Measurements from ENCODE around the gene CA6. TPM values are rescaled to one million over a fixed set of nuclear protein-coding genes. Genes with fewer than 3 reads are reported as not detected.
"Not testable (repeated sequence)": the region's sequence is repeated elsewhere in the genome, so short reads cannot be mapped to it uniquely, and the experiment has no call there.

CA6 gene
- total RNA-seq, 1 donor from 2014 or later, result 0.19 TPM

- intact Hi-C loops (cut with DNase I), result loop anchor here (2.0 kb wide), 1 partner anchor 24 kb away; no protein-coding TSS in a partner anchor
- ATAC-seq (no peak), DNase-seq (ENCODE audit: missing footprints) (no peak)
Measured at GRCh38 chr1:8962812-8963530, 17.3 kb downstream of the CA6 start.

DNA sequence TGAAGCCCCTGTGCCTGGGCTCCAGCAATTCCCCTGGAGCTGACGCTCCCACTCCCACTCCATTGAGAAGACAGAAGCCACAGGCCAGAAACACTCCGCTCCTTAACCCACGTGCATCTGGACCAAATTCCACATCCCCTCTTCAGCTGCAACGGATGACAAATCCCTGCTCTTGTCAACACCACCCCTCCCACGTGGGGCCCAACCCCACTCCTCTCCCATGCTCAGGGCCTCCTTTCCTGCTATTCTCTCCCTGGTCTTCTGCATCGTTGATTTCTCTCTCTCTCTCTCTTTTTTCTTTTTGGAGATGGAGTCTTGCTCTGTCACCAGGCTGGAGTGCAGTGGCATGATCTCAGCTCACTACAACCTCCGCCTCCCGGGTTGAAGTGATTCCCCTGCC is 18.3 kb downstream of the CA6 start:
- ATAC-seq, result no peak

DNA sequence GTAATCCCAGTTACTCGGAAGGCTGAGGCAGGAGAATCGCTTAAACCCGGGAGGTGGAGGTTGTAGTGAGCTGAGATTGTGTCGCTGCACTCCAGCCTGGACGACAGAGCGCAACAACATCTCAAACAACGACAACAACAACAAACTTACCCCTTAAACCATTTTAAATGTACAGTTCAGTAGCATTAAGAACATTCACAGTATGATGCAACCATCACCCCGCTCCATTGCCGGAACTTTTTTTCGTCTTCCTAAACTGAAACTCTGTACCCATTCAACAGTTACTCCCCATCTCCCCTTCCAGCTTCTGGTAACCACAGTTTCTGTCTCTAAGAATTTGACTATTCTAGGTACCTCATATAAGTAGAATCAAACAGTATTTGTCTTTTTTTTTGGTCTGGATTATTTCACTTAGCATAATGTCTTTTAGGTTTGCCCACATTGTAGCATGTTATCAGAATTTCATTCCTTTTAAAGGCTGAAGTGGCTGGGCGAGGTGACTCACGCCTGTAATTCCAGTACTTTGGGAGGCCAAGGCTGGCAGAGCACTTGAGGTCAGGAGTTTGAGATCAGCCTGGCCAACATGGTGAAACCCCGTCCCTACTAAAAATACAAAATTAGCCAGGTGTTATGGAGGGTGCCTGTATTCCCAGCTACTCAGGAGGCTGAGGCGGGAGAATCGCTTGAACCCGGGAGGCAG is 19.6 kb downstream of the CA6 start:
- no peak for ATAC-seq
- intact Hi-C loops (cut with DNase I), result no loop called here

More for the DNA sequence above, 18.3 kb downstream of the CA6 start:
- intact Hi-C loops (cut with DNase I), result loop anchor here (2.0 kb wide), 1 partner anchor 23 kb away; no protein-coding TSS in a partner anchor
- DNase-seq (ENCODE audit: missing footprints), result no peak

DNA sequence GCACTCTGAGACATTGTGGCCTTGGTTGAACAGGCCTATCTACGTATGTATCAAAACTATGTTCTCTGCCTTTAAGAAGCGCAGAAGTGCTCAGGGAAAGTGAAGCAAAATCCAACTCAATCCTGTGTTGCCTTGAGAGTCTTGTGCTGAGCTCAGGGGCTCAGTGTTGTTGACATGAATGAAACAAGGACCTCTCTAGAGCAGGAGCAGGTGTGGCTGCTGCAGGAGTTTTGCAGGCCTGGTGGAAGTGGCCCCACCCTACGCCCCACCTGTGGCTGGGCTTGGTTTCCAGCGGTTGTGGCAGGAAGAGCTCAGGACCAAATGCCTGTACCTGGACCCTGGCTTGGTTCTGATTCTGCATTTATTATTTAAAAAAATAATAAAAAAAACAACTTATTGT is 20.9 kb downstream of the CA6 start:
- no peak for ATAC-seq
- intact Hi-C loops (cut with DNase I), result no loop called here
- DNase-seq (ENCODE audit: missing footprints), result no peak

More for the DNA sequence above, 19.6 kb downstream of the CA6 start:
- no peak for DNase-seq (ENCODE audit: missing footprints)

DNA sequence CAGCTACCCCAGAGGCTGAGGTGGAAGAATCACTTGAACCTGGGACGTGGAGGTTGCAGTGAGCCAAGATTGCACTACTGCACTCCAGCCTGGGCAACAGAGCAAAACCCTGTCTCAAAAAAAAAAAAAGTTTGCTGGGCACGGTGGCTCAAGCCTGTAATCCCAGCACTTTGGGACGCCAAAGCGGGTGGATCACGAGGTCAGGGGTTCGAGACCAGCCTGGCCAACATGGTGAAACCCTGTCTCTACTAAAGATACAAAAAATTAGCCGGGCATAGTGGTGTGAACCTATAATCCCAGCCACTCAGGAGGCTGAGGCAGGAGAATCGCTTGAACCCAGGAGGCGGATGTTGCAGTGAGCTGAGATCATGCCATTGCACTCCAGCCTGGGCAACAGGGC is 23.2 kb downstream of the CA6 start:
- DNase-seq (ENCODE audit: missing footprints); ATAC-seq; intact Hi-C loops (cut with DNase I): not testable (repeated sequence)

DNA sequence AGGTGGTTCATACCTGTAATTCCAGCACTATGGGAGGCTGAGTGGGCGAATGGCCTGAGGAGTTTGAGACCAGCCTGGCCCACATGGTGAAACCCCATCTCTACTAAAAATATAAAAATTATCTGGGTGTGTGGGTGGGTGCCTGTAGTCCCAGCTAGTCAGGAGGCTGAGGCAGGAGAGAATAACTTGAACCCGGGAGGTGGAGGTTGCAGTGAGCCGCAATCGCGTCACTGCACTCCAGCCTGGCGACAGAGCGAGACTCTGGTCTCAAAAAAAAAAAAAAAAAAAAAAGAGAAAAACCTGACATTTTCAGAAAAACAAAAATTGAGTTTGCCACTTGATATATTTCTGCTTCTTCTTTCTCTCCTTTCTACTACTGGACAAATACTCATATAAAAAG is 24.3 kb downstream of the CA6 start:
- intact Hi-C loops (cut with DNase I), result no loop called here
- no peak for ATAC-seq
- no peak for DNase-seq (ENCODE audit: missing footprints)

DNA sequence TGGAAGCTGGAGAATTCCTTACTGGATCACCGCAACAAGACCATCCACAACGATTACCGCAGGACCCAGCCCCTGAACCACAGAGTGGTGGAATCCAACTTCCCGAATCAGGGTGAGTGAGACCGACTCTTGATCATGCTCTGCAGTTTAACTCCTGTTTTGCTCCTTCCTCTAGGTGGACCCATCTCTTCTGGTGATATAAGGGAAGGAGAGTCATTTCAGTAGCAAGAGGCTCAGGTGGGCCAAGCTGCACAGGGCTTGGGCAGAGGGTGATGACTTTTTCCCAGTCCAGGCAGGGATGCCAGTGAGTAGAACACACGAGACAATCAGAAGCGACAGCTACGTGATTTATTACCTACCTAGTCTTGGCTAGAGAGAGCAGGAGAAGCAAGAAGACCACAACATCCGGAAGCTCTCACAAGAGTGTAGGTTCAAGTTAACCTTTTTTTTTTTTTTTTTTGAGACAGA is 25.2 kb downstream of the CA6 start:
- no peak for ATAC-seq
- DNase-seq (ENCODE audit: missing footprints), result no peak
- intact Hi-C loops (cut with DNase I), result no loop called here

- DNase-seq (ENCODE audit: missing footprints), result no peak
- intact Hi-C loops (cut with DNase I), result no loop called here
- ATAC-seq, result no peak
Measured at GRCh38 chr1:8974551-8974950, 28.9 kb downstream of the CA6 start.

DNA sequence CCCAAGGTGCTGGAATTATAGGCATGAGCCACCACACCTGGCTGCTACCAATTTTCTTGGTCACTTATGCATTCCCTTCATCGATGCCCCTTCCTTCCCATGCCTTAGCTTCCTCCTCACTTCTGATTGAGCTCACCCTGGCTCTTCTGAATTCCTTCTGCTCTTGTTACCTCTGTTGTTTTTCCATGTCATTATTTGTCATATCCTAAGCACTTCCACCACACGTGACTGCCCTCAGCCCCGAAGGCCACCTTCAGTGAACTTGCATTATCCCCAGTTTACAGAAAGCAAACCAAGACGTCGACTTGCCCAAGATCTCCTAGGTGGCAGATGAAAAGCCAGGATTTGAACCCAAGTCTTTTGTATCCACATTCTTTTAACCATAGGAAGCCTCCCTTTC is 30.7 kb downstream of the CA6 start:
- intact Hi-C loops (cut with DNase I), result no loop called here
- ATAC-seq (no peak), DNase-seq (ENCODE audit: missing footprints) (no peak)

GRCh38 chr1:8976896-8977450 is 31.3 kb downstream of the CA6 start:
- intact Hi-C loops (cut with DNase I), result no loop called here
- no peak for DNase-seq (ENCODE audit: missing footprints)
- no peak for ATAC-seq

GRCh38 chr1:8980656-8981055 is 35.0 kb downstream of the CA6 start:
- intact Hi-C loops (cut with DNase I), result no loop called here
- no peak for DNase-seq (ENCODE audit: missing footprints)
- no peak for ATAC-seq

DNA sequence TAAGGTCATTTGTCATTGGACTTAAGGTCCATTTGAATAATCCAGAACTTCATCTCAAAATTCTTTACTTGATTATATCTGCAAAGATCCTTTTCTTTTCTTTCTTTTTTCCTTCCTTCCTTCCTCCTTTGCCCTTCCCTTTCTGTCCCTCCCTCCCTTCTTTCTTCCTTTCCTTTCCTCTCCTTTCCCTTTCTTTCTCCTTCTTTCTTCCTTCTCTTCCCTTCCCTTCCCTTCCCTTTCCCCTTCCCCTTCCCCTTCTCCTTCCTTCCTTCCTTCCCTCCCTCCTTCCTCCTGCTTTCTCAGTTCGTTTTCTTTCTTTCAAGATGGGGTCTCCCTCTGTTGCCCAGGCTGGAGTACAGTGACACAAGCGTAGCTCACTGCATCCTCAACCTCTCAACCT is 35.5 kb downstream of the CA6 start:
- ATAC-seq (no peak), DNase-seq (ENCODE audit: missing footprints) (no peak)
- intact Hi-C loops (cut with DNase I), result no loop called here

DNA sequence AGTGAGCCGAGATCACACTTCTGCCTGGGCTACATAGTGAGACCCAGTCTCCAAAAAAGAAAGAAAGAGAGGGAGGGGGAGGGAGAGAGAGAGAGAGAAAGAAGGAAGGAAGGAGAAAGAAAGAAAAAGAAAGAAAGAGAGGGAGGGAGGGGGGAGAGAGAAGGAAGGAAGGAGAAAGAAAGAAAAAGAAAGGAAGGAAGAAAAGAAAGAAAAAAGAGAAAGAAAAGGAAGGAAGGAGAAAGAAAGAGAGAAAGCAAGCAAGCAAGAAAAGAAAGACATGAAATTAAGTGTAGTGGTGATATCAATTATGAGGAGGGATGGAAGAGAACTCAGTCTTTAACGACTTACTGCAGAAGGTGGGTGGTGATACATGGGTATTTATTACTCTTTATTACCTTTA is 38.5 kb downstream of the CA6 start:
- intact Hi-C loops (cut with DNase I), result no loop called here
- DNase-seq (ENCODE audit: missing footprints) (no peak), ATAC-seq (no peak)

- intact Hi-C loops (cut with DNase I), result no loop called here
- DNase-seq (ENCODE audit: missing footprints) (no peak), ATAC-seq (no peak)
Measured at GRCh38 chr1:8984990-8985389, 39.3 kb downstream of the CA6 start.

- DNase-seq (ENCODE audit: missing footprints) (peak; percentile 86), ATAC-seq (peak; percentile 78)
- intact Hi-C loops (cut with DNase I), result loop anchor here (1.0 to 2.0 kb wide), 2 partner anchors 23 to 68 kb away; no protein-coding TSS in a partner anchor
Measured at GRCh38 chr1:8985915-8986813, 40.5 kb downstream of the CA6 start.

DNA sequence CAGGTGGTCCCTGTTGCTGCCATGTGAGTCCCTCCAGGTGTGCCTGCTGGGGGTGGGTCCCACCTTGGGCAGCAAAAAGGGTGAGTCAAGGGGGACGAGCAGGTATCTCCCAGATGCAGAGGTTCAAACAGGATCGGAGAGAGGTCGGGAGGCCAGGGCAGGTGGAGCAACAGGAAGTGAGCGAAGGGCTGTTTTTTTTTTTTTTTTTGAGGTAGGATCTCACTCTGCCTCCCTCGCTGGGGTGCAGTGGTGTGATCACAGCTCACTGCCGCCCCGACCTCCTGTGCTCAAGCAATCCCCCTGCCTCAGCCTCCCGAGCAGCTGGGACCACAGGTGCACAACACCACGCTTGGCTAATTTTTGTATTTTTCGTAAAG is 41.1 kb downstream of the CA6 start:
- intact Hi-C loops (cut with DNase I), result loop anchor here (1.0 to 2.0 kb wide), 2 partner anchors 24 to 69 kb away; no protein-coding TSS in a partner anchor
- ATAC-seq (no peak), DNase-seq (ENCODE audit: missing footprints) (no peak)

GRCh38 chr1:8987881-8988617 is 42.4 kb downstream of the CA6 start:
- intact Hi-C loops (cut with DNase I), result loop anchor here (2.0 kb wide), 1 partner anchor 25 kb away; no protein-coding TSS in a partner anchor
- DNase-seq (ENCODE audit: missing footprints), result no peak
- ATAC-seq, result peak; percentile 65

- ATAC-seq (peak; percentile 49), DNase-seq (ENCODE audit: missing footprints) (no peak)
- intact Hi-C loops (cut with DNase I), result no loop called here
Measured at GRCh38 chr1:8988618-8988967, 42.9 kb downstream of the CA6 start.
